Measurements from ENCODE around the gene UTP20.

UTP20 gene

GRCh38 chr12:101243616-101244015 lies 36.3 kb upstream of the UTP20 start:
- no peak for TF ChIP-seq CTCF (IDR thresholded peaks at IDR 0.05; ENCODE audit: low read depth, low read length, missing control alignments)
- DNase-seq (ENCODE audit: low read depth) = no peak
- H3K4me3 ChIP-seq (ENCODE audit: low read depth, low read length) = no peak overlapping the region

- no peak overlapping the region for H3K4me3 ChIP-seq (ENCODE audit: low read depth, low read length)
- no peak for TF ChIP-seq CTCF (IDR thresholded peaks at IDR 0.05; ENCODE audit: low read depth, low read length, missing control alignments)
- no peak for DNase-seq (ENCODE audit: low read depth)
Measured at GRCh38 chr12:101256266-101256665, 23.6 kb upstream of the UTP20 start.

GRCh38 chr12:101257357-101257756 lies 22.5 kb upstream of the UTP20 start:
- no peak for TF ChIP-seq CTCF (IDR thresholded peaks at IDR 0.05; ENCODE audit: low read depth, low read length, missing control alignments)
- DNase-seq (ENCODE audit: low read depth) = no peak
- H3K4me3 ChIP-seq (ENCODE audit: low read depth, low read length) = no peak overlapping the region

GRCh38 chr12:101267111-101267510 lies 12.8 kb upstream of the UTP20 start:
- no peak overlapping the region for H3K4me3 ChIP-seq (ENCODE audit: low read depth, low read length)
- DNase-seq (ENCODE audit: low read depth) = no peak
- TF ChIP-seq CTCF (IDR thresholded peaks at IDR 0.05; ENCODE audit: low read depth, low read length, missing control alignments) = no peak

GRCh38 chr12:101276433-101276832 lies 3.5 kb upstream of the UTP20 start:
- DNase-seq (ENCODE audit: low read depth) = no peak
- no peak for TF ChIP-seq CTCF (IDR thresholded peaks at IDR 0.05; ENCODE audit: low read depth, low read length, missing control alignments)
- H3K4me3 ChIP-seq (ENCODE audit: low read depth, low read length) = no peak overlapping the region

- no peak for DNase-seq (ENCODE audit: low read depth)
- no peak overlapping the region for H3K4me3 ChIP-seq (ENCODE audit: low read depth, low read length)
- no peak for TF ChIP-seq CTCF (IDR thresholded peaks at IDR 0.05; ENCODE audit: low read depth, low read length, missing control alignments)
Measured at GRCh38 chr12:101277443-101277842, 2.5 kb upstream of the UTP20 start.

GRCh38 chr12:101287357-101287756 lies 7.5 kb downstream of the UTP20 start:
- DNase-seq (ENCODE audit: low read depth) = no peak
- H3K4me3 ChIP-seq (ENCODE audit: low read depth, low read length) = no peak overlapping the region
- no peak for TF ChIP-seq CTCF (IDR thresholded peaks at IDR 0.05; ENCODE audit: low read depth, low read length, missing control alignments)

All from GM12864 (cell line).